Measurements from ENCODE around the gene CUL4A. TPM values are rescaled to one million over a fixed set of nuclear protein-coding genes. Genes with fewer than 3 reads are reported as not detected.

CUL4A gene
- total RNA-seq, 1 donor from 2014 or later: 208 TPM

DNA sequence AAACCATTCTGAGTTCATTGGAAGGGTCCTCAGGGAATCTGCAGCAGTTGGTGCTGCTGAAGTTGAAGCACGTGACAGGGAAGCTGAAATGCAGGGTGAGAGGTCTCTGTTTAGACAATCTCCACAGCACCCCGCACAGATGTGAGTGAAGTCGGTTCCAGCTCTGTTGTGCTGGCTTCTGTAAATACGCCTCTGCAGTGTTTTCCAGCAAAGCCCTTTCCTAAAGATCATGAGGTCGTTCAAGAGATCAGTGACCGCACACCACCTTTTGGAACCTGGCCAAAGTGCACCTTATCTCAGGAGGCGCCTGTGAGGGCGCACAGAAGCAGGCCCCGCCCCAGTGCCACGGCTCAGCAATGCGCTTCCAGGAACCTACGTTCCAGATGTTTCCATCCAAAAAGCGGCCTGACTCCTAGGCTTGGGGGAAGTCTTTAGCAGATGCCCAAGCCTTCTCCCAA is 10.8 kb downstream of the CUL4A start:
- no peak overlapping the region for H3K4me3 ChIP-seq

DNA sequence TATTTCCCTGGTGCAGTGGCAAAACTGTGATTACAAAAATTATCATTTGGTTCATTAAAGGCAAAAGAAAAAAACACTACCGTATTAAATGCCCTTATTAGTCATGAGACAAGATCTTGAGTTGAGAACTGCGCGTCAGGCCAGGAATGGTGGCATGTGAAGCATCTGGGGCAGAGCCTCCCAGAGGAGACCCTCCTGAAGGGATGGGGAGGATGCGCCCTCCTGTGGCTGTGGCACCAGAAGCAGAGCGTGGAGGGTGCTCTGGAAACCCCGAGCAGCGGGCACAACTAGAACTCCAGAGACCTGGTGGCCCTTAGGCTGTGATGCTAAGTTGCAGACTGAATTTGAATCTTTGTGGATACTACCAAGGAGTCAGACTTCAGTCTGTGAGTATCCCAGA is 11.5 kb downstream of the CUL4A start:
- Histone ChIP-seq H3K36me3 (peaks cover 42 to 65% of the 10 kb centered on the region in 2 donors), H3K9me3 (no peaks in the 10 kb centered on the region), H3K4me3 (no peak overlapping the region), H3K4me1 (peaks cover 0 to 4% of the 10 kb centered on the region in 2 donors), H3K27me3 (no peaks in the 10 kb centered on the region), H3K27ac (no peak overlapping the region)
- TF ChIP-seq, protein P1, sequence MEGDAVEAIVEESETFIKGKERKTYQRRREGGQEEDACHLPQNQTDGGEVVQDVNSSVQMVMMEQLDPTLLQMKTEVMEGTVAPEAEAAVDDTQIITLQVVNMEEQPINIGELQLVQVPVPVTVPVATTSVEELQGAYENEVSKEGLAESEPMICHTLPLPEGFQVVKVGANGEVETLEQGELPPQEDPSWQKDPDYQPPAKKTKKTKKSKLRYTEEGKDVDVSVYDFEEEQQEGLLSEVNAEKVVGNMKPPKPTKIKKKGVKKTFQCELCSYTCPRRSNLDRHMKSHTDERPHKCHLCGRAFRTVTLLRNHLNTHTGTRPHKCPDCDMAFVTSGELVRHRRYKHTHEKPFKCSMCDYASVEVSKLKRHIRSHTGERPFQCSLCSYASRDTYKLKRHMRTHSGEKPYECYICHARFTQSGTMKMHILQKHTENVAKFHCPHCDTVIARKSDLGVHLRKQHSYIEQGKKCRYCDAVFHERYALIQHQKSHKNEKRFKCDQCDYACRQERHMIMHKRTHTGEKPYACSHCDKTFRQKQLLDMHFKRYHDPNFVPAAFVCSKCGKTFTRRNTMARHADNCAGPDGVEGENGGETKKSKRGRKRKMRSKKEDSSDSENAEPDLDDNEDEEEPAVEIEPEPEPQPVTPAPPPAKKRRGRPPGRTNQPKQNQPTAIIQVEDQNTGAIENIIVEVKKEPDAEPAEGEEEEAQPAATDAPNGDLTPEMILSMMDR (IDR thresholded peaks at IDR 0.05): no peak
- no peak for DNase-seq (ENCODE audit: low spot score in 2 of 2)
- intact Hi-C loops (cut with DNase I): no loop called here

More for the DNA sequence above, 10.8 kb downstream of the CUL4A start:
- peak in 1 of 2 donors; percentile 39 for DNase-seq (ENCODE audit: low spot score in 2 of 2)
- no peak overlapping the region for H3K27ac ChIP-seq
- intact Hi-C loops (cut with DNase I): no loop called here
- H3K36me3 ChIP-seq: peaks cover 36 to 58% of the 10 kb centered on the region in 2 donors
- TF ChIP-seq, protein P1 (IDR thresholded peaks at IDR 0.05): no peak
- no peaks in the 10 kb centered on the region for H3K9me3 ChIP-seq
- H3K27me3 ChIP-seq: no peaks in the 10 kb centered on the region
- peaks cover 0 to 5% of the 10 kb centered on the region in 2 donors for H3K4me1 ChIP-seq

DNA sequence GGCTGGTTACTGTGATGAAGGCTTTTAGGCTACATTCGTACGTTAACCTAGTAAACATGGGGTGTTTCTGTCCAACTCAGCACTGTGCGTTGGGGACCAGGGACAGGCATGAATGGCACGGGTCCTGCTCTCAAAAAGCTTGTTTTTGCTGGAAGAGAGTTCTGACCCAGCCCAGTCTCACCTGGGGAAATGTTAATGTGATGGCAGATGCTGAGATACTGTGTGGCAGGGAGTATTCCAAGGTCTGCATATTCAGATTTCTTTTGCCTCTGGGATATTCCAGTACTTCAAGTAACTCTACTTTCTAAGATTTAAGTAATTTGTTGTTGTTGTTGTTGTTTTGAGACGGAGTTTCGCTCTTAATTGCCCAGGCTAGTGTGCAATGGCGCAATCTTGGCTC is 13.7 kb downstream of the CUL4A start:
- Histone ChIP-seq H3K27me3 (no peaks in the 10 kb centered on the region), H3K4me3 (no peak overlapping the region), H3K9me3 (no peaks in the 10 kb centered on the region), H3K4me1 (no peaks in the 10 kb centered on the region), H3K27ac (no peak overlapping the region), H3K36me3 (peaks cover 53 to 84% of the 10 kb centered on the region in 2 donors)
- TF ChIP-seq, protein P1 (IDR thresholded peaks at IDR 0.05): no peak
- peak in 1 of 2 donors; percentile 15 for DNase-seq (ENCODE audit: low spot score in 2 of 2)
- intact Hi-C loops (cut with DNase I): no loop called here

DNA sequence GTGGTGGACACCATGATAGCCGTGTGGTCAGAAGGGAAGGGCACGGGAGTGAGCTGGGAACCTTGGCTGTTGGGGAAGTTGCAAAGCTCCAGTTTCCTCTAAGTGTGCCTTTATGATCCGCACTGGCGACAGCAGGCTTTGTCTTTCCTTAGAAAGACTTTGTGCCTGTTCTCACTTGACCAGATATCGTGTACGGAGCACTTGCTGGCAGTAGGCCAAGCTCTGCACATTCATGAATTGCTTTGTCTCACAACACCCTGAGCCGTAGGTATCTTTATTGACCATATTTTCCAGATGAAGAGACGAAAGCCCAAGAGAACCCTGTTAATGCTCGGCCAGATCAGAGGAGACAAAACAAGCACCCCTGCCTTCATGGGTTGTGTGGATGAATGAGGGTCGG is 15.1 kb downstream of the CUL4A start:
- intact Hi-C loops (cut with DNase I): no loop called here
- Histone ChIP-seq H3K27ac (no peak overlapping the region), H3K9me3 (no peaks in the 10 kb centered on the region), H3K4me3 (no peak overlapping the region), H3K36me3 (peaks cover 60 to 94% of the 10 kb centered on the region in 2 donors), H3K27me3 (no peaks in the 10 kb centered on the region), H3K4me1 (no peaks in the 10 kb centered on the region)
- TF ChIP-seq, protein P1 (IDR thresholded peaks at IDR 0.05): no peak
- peak in 1 of 2 donors; percentile 22 for DNase-seq (ENCODE audit: low spot score in 2 of 2)

DNA sequence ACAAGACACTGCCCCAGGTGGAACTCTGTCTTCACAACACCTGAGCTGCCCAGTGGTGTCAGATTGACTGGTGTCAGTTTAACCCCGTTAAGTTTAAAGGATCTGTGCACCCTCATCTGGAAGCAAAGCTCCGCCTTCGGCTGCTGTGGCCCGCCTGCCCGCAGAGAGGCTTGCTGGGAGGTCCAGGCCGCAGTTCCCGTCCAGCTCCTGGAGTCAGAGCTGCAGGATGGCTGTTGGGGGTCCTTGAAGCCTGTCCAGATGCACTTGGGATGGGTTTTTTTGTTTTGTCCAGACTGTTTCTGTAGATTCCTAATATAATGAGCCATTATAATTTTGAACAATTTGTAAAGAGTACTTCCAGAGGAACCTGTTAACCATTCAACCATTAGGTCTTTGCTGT is 16.1 kb downstream of the CUL4A start:
- peaks cover 61 to 94% of the 10 kb centered on the region in 2 donors for H3K36me3 ChIP-seq
- intact Hi-C loops (cut with DNase I): no loop called here
- TF ChIP-seq, protein P1 (IDR thresholded peaks at IDR 0.05): no peak

More for the DNA sequence above, 16.1 kb downstream of the CUL4A start:
- no peak for DNase-seq (ENCODE audit: low spot score in 2 of 2)
- Histone ChIP-seq H3K4me1 (no peaks in the 10 kb centered on the region), H3K27me3 (no peaks in the 10 kb centered on the region), H3K4me3 (no peak overlapping the region), H3K27ac (no peak overlapping the region), H3K9me3 (no peaks in the 10 kb centered on the region)
